ENCODE data around the gene HNF4A. TPM values are rescaled to one million over a fixed set of nuclear protein-coding genes. Genes with fewer than 3 reads are reported as not detected.

HNF4A gene
- total and polyA plus RNA-seq, 2 of the 13 experiments (the other 11 are each of a cell fraction or from before 2014, with no cell fraction given), result 80.9 to 169 TPM

- TF ChIP-seq DDIT3 (CRISPR knock-in tag; IDR thresholded peaks at IDR 0.05) (no peak), ZNF749 (CRISPR knock-in tag; IDR thresholded peaks at IDR 0.05; ENCODE audit: borderline replicate concordance) (no peak), HIC2 (CRISPR knock-in tag; IDR thresholded peaks at IDR 0.05; ENCODE audit: low read depth) (peak; percentile 94), HNRNPUL1 (IDR thresholded peaks at IDR 0.05; ENCODE audit: low read depth, low read length) (no peak), REST (IDR thresholded peaks at IDR 0.05; ENCODE audit: borderline replicate concordance in 1 of 2, low read depth in 1 of 2, low read length in 2 of 2) (peak in 1 of 2 experiments; percentile 35; a peak in 1 of 4 replicates), TAF1 (CRISPR knock-in tag; IDR thresholded peaks at IDR 0.05) (peak; percentile 68; the same call in 1 of the 2 replicates), ZNF792 (CRISPR knock-in tag; IDR thresholded peaks at IDR 0.05) (no peak), PAX8 (CRISPR knock-in tag; IDR thresholded peaks at IDR 0.05; ENCODE audit: borderline replicate concordance) (no peak; the same call in 1 of the 2 replicates), ZNF337 (CRISPR knock-in tag; IDR thresholded peaks at IDR 0.05; ENCODE audit: borderline replicate concordance, low read depth) (no peak), TFDP2 (CRISPR knock-in tag; IDR thresholded peaks at IDR 0.05) (no peak; the same call in 1 of the 2 replicates), ZSCAN30 (CRISPR knock-in tag; IDR thresholded peaks at IDR 0.05) (no peak), ZNF761 (CRISPR knock-in tag; conservative IDR thresholded peaks at IDR 0.05) (0 out of 2 replicates have a peak, but pooled peaks have one; percentile 24), ZNF562 (CRISPR knock-in tag; IDR thresholded peaks at IDR 0.05; ENCODE audit: borderline replicate concordance) (no peak), HMGXB4 (CRISPR knock-in tag; IDR thresholded peaks at IDR 0.05; ENCODE audit: borderline replicate concordance in 1 of 2, low read depth in 1 of 2) (peak in 1 of 2 experiments; percentile 21; a peak in 2 of 4 replicates), ZNF546 (CRISPR knock-in tag; conservative IDR thresholded peaks at IDR 0.05) (no peak), ZNF362 (CRISPR knock-in tag; IDR thresholded peaks at IDR 0.05; ENCODE audit: borderline replicate concordance) (no peak), CHD4 (IDR thresholded peaks at IDR 0.05; ENCODE audit: borderline replicate concordance, low read length) (no peak; the same call in 1 of the 2 replicates)
Measured at GRCh38 chr20:44392776-44393607, 37.5 kb downstream of the HNF4A start (continued).
